ENCODE results near the gene INTS6. TPM values are rescaled to one million over a fixed set of nuclear protein-coding genes. Genes with fewer than 3 reads are reported as not detected.

INTS6 gene
- total RNA-seq, 1 experiment from 2014 or later, result 33.2 TPM

- DNase-seq (ENCODE audit: low read depth), result no peak
Measured at GRCh38 chr13:51455532-51455931, 2.7 kb upstream of the INTS6 start.

- peak; percentile 5 for DNase-seq (ENCODE audit: low read depth)
Measured at GRCh38 chr13:51453959-51454703, 1.3 kb upstream of the INTS6 start.

GRCh38 chr13:51453207-51453958 is 547 bp upstream of the INTS6 start:
- peak; percentile 81 for DNase-seq (ENCODE audit: low read depth)

GRCh38 chr13:51451467-51452360 is 1.1 kb downstream of the INTS6 start:
- peak; percentile 56 for DNase-seq (ENCODE audit: low read depth)

- peak; percentile 5 for DNase-seq (ENCODE audit: low read depth)
Measured at GRCh38 chr13:51451134-51451466, 1.7 kb downstream of the INTS6 start.

- DNase-seq (ENCODE audit: low read depth), result no peak
Measured at GRCh38 chr13:51449018-51449417, 3.8 kb downstream of the INTS6 start.

GRCh38 chr13:51444922-51445321 is 7.9 kb downstream of the INTS6 start:
- DNase-seq (ENCODE audit: low read depth), result no peak

- DNase-seq (ENCODE audit: low read depth), result no peak
Measured at GRCh38 chr13:51440381-51440780, 12.5 kb downstream of the INTS6 start.

- no peak for DNase-seq (ENCODE audit: low read depth)
Measured at GRCh38 chr13:51437550-51438127, 15.2 kb downstream of the INTS6 start.

- DNase-seq (ENCODE audit: low read depth), result no peak
Measured at GRCh38 chr13:51435002-51435578, 17.7 kb downstream of the INTS6 start.

GRCh38 chr13:51432576-51432975 is 20.3 kb downstream of the INTS6 start:
- DNase-seq (ENCODE audit: low read depth), result no peak

GRCh38 chr13:51426982-51427381 is 25.9 kb downstream of the INTS6 start:
- no peak for DNase-seq (ENCODE audit: low read depth)

- no peak for DNase-seq (ENCODE audit: low read depth)
Measured at GRCh38 chr13:51425410-51426042, 27.3 kb downstream of the INTS6 start.

GRCh38 chr13:51423766-51424165 is 29.1 kb downstream of the INTS6 start:
- no peak for DNase-seq (ENCODE audit: low read depth)

- no peak for DNase-seq (ENCODE audit: low read depth)
Measured at GRCh38 chr13:51422484-51422883, 30.4 kb downstream of the INTS6 start.

- no peak for DNase-seq (ENCODE audit: low read depth)
Measured at GRCh38 chr13:51420681-51421490, 31.9 kb downstream of the INTS6 start.

- no peak for DNase-seq (ENCODE audit: low read depth)
Measured at GRCh38 chr13:51419001-51419636, 33.7 kb downstream of the INTS6 start.

- no peak for DNase-seq (ENCODE audit: low read depth)
Measured at GRCh38 chr13:51417716-51418115, 35.1 kb downstream of the INTS6 start.

GRCh38 chr13:51416107-51416506 is 36.7 kb downstream of the INTS6 start:
- DNase-seq (ENCODE audit: low read depth), result no peak

All from HT1080 (cell line).